Measurements from ENCODE around the gene CIB4.

Gene CIB4

GRCh38 chr2:26550276-26551015, 90.7 kb downstream of the CIB4 start:
- DNase-seq (ENCODE audit: low spot score) = no peak

DNA sequence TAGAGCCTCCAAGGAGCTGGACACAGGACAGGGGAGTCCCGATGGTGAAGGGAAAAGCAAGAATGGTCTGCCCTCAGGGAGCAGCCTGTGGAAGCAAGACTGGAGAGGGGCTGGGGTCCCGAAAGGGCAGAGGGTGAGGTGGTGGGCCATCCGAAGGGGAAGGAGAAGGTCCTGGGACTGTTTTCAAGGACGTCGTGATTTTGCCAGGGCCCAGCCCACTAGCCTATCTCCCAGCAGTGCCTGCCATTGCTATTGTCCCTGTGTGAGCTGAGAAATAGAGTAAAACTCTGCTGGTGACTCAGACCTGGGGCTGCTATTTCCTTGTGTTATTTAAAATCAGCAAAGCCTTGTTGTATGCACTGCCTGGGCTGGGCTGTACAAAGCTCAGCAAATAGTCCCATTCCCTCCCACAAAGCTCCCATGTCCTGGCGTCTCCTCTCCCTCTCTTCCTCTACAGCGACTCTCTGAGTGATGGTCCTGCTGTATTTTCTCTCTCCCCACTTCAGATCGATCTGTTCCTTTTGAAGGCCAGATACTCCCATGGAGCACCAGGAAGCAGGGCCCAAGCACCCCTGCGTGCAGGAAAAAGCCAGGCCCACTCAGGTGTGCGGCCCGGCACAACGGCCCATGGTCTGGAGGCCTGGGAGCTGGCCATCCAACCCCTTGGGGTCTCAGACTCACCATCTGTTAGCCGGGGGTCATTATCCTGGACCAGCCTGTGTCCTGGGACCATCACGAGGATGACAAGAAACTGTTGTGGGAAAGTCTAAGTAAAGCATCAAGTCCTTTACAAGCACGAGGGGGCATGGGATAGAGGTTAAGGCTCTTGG, 98.3 kb downstream of the CIB4 start:
- no peak for DNase-seq (ENCODE audit: low spot score)

DNA sequence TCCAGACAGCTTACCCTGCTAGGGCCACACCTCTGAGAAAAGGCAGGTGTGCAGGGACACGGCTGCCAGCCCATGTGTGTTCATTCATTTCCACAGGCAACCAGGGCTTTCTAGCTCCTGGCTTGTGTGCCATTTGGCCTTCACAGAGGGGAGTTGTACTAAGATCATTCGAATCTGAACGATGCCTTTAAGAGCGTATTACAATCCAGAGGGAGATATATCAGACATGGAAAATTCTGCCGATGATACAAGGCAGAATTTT, 99.0 kb downstream of the CIB4 start:
- DNase-seq (ENCODE audit: low spot score) = no peak

GRCh38 chr2:26541401-26542193, 99.6 kb downstream of the CIB4 start:
- DNase-seq (ENCODE audit: low spot score) = no peak

DNA sequence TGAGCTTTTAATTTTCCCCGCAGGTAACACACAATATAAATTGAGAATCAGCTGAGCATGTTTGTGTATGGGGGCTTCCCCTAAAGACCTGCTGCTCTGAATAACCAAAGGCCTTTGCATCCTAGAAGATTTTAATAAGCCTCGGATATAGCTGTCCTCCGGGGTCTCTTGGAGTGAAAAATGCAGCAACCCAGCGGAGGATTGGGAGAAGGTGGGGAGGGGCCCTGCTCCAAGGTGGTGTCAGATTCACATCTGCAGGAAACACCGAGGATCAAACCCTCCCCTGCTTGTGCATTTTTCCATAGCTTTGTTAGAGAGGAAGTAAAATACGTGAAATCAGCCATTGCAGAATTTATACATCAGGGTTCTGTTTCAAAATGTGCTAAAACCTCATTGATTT, 100.2 kb downstream of the CIB4 start:
- no peak for DNase-seq (ENCODE audit: low spot score)

- DNase-seq (ENCODE audit: low spot score) = no peak
Measured at GRCh38 chr2:26540306-26540705, 100.9 kb downstream of the CIB4 start.

GRCh38 chr2:26537826-26538475, 103.2 kb downstream of the CIB4 start:
- no peak for DNase-seq (ENCODE audit: low spot score)

- DNase-seq (ENCODE audit: low spot score) = no peak
Measured at GRCh38 chr2:26537069-26537825, 103.9 kb downstream of the CIB4 start.

GRCh38 chr2:26536371-26537068, 104.6 kb downstream of the CIB4 start:
- no peak for DNase-seq (ENCODE audit: low spot score)

DNA sequence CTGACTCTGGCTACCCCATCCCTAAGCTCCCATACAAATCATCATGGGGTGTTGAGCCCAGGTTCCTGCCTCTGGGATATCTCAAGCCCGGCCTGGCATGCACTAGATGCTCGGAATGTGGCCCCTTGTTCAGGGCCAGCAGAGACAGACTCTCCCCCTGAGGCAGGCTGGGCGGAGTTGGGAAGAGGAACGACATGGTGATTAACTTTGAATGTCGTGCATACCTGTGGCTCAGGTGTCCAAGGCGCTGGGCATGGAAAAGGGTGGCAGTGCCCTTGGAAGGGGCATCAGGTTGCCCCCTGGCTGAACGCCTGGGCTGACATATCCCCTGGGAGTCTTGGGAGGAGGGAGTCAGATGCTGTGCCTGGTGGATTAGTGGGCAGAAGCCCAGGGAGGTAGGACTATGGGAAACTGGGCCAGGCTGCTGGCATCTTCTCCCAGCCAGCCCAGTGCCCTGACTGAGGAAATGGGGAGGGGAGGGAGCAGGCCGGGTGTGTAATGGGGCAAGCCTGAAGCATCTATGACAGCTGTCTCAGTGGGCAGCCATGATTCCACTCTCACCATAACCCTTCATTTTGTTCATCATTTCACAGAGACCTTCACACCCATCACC, 105.4 kb downstream of the CIB4 start:
- DNase-seq (ENCODE audit: low spot score) = no peak

DNA sequence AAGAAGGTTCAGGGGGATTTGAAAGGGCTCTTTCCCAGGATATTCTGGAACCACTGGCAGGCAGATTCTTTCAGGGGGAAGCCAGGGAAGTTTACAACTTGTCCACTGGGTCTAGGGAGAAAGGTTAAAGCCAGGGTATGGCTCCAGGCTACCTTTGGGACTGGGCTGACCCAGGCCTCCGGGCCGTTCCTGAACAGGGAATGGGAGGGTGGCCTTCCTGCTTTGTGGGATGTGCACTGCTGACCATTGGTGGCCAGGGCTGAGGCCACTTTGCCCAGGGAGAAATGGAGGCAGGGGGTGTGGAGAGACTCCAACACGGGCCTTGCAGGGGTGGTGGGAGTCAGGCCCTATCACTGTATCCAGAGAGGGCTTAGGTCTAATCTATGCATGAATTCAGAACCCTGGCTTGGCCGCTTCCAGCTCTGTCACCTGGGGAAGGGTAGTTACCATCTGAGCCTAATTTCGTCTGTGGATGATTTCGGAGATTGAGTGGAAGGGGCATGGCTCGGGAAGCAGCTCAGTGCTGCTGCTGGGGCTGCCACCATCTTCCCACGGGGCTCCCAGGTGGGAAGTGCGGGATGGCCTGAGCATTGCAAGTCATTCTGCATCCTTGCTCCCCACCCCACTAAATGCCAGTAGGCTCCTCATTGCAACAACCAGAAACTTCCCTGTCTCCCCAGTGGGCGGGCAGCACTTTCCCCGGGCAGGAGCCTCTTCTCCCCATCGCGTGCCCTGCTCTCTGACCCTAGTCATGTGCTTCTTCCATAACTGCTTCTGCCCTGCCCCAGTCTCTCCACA, 106.1 kb downstream of the CIB4 start:
- no peak for DNase-seq (ENCODE audit: low spot score)

GRCh38 chr2:26534098-26534864, 106.9 kb downstream of the CIB4 start:
- no peak for DNase-seq (ENCODE audit: low spot score)

DNA sequence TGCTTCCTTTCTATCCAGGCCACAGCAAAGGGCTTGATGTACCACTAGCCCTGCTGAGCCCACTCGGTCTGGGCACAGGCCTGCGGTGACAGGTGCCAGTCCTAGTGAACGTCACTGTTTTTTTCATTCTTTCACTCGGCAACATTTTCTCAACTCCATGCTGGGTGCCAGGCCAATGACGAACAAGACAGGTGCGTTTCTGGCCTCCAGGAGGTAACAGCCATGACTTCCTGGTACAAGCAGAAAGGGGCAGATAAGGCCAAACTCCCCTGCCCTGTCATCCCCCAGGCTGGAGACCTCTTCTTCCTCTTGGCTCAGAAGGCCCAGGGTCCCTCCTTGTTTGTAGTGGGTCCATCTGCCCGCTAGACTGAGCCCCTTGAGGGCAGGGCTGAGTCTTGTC, 107.5 kb downstream of the CIB4 start:
- DNase-seq (ENCODE audit: low spot score) = no peak

DNA sequence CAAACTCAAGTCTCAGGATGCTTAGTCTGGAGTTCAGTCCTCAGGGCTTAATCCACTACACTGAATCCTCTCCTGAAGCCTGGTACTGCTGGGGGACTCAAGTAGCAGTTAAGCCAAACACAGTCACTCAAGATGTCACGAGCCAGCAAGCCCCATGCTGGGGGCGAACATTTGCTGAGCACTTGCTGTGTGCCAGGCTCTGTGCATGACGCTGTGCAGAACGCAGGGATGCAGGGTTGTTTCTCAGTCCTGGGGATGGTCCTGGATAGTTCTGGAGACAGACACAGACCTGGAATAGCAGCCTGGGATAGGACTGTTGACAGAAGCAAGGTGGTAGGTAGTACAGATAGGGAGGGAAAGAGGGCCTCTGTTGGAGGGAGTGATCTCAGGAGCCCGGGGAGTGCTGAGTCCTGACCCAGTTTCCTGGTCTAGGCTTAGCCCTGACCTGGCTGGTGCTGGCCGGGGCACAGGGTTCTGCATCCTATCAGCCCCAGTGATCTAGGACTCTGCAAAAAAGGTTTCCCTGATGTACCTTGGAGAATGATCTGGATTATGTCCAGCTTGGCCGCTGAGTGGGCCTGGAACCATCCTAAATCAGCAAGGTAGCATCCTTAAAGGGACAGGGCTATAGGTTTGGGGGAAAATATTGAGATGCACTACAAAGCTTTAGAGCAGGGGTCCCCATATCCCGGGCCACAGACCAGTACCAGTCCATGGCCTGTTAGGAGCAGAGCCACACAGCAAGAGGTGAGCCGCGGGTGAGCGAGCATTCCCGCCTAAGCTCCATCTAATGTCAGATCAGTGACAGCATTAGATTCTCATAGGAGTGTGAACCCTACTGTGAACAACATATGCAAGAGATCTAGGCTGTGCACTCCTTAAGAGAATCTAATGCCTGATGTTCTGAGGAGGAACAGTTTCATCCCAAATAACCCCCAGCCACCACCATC, 108.6 kb downstream of the CIB4 start:
- DNase-seq (ENCODE audit: low spot score) = no peak
